Measurements from ENCODE around the gene DDA1. TPM values are rescaled to one million over a fixed set of nuclear protein-coding genes. Genes with fewer than 3 reads are reported as not detected.
"Not testable (repeated sequence)": the region's sequence is repeated elsewhere in the genome, so short reads cannot be mapped to it uniquely, and the experiment has no call there.

Gene DDA1
- total RNA-seq, 1 experiment from 2014 or later: 72.5 TPM

- H4K20me1 ChIP-seq (ENCODE audit: insufficient read depth): no peaks in the 10 kb centered on the region
- POLR2A ChIA-PET (ENCODE audit: unreplicated experiment): no interaction called here
- CTCF ChIA-PET: interaction anchor here (0.6 kb wide), 1 partner anchor 19 kb away, joined by 3 read pairs; no protein-coding TSS in a partner anchor
These were observed 49.0 kb downstream of the DDA1 start for GRCh38 chr19:17358395-17358794.

GRCh38 chr19:17359905-17360800 lies 50.8 kb downstream of the DDA1 start:
- Histone ChIP-seq H3K4me1 (replicated peaks; ENCODE audit: insufficient read depth) (no peaks in the 10 kb centered on the region), H3K79me2 (ENCODE audit: low read depth) (no peaks in the 10 kb centered on the region), H4K20me1 (ENCODE audit: insufficient read depth) (no peaks in the 10 kb centered on the region), H3K4me2 (no peak overlapping the region), H3K4me3 (no peak overlapping the region), H3K27ac (no peak overlapping the region), H3K9me2 (ENCODE audit: insufficient read depth) (no peaks in the 10 kb centered on the region), H3K27me3 (ENCODE audit: insufficient read depth, low read depth) (0 out of 2 replicates have a peak, but pooled peaks cover 2% of the 10 kb centered on the region), H3F3A (ENCODE audit: insufficient read depth, low read depth) (no peaks in the 10 kb centered on the region), H3K9me3 (ENCODE audit: insufficient read depth, low read depth) (no peaks in the 10 kb centered on the region), H3K36me3 (ENCODE audit: low read depth) (no peaks in the 10 kb centered on the region), H2AFZ (no peak overlapping the region)
- no peak for TF ChIP-seq CTCF (conservative IDR thresholded peaks at IDR 0.05)
- ChIA-PET CTCF (no interaction called here), POLR2A (ENCODE audit: unreplicated experiment) (no interaction called here)
- intact Hi-C loops (cut with micrococcal nuclease; ENCODE audit: unreplicated experiment): no loop called here
- DNase-seq: no peak
- BruUV-seq (replicated peaks): no TSS peak

More at GRCh38 chr19:17358395-17358794, 49.0 kb downstream of the DDA1 start:
- H3K4me3 ChIP-seq: no peak overlapping the region
- no peaks in the 10 kb centered on the region for H3K4me1 ChIP-seq (replicated peaks; ENCODE audit: insufficient read depth)
- TF ChIP-seq CTCF (conservative IDR thresholded peaks at IDR 0.05) (no peak), EZH2 (IDR thresholded peaks at IDR 0.05; ENCODE audit: low read depth) (no peak)
- no peak overlapping the region for H2AFZ ChIP-seq
- H3F3A ChIP-seq (ENCODE audit: insufficient read depth, low read depth): 0 out of 2 replicates have a peak, but pooled peaks cover 2% of the 10 kb centered on the region
- H3K9me3 ChIP-seq (ENCODE audit: insufficient read depth, low read depth): no peaks in the 10 kb centered on the region
- intact Hi-C loops (cut with micrococcal nuclease; ENCODE audit: unreplicated experiment): no loop called here
- DNase-seq: peak in 1 of 2 experiments; percentile 15
- H3K79me2 ChIP-seq (ENCODE audit: low read depth): no peaks in the 10 kb centered on the region
- H3K9me2 ChIP-seq (ENCODE audit: insufficient read depth): no peaks in the 10 kb centered on the region
- BruUV-seq (replicated peaks): no TSS peak
- no peaks in the 10 kb centered on the region for H3K36me3 ChIP-seq (ENCODE audit: low read depth)
- no peak overlapping the region for H3K27ac ChIP-seq
- H3K4me2 ChIP-seq: no peak overlapping the region
- H3K27me3 ChIP-seq (ENCODE audit: insufficient read depth, low read depth): no peaks in the 10 kb centered on the region

- H3K27me3 ChIP-seq (ENCODE audit: insufficient read depth, low read depth); H3F3A ChIP-seq (ENCODE audit: insufficient read depth, low read depth); intact Hi-C loops (cut with micrococcal nuclease; ENCODE audit: unreplicated experiment); POLR2A ChIA-PET (ENCODE audit: unreplicated experiment); H3K9me3 ChIP-seq (ENCODE audit: insufficient read depth, low read depth); H4K20me1 ChIP-seq (ENCODE audit: insufficient read depth); H3K36me3 ChIP-seq (ENCODE audit: low read depth); H3K9me2 ChIP-seq (ENCODE audit: insufficient read depth); H3K27ac ChIP-seq; H3K4me1 ChIP-seq (replicated peaks; ENCODE audit: insufficient read depth); DNase-seq; H3K4me3 ChIP-seq; BruUV-seq (replicated peaks); H3K4me2 ChIP-seq; H2AFZ ChIP-seq; H3K79me2 ChIP-seq (ENCODE audit: low read depth): not testable (repeated sequence)
- CTCF ChIA-PET: interaction anchor here (0.6 kb wide), 1 partner anchor 14 kb away, joined by 4 read pairs; no protein-coding TSS in a partner anchor
These were observed 54.7 kb downstream of the DDA1 start for GRCh38 chr19:17363852-17364605.

Measured in PC-9 (cell line).